Measurements from ENCODE around the gene C19orf38. TPM values are rescaled to one million over a fixed set of nuclear protein-coding genes. Genes with fewer than 3 reads are reported as not detected.

C19orf38 gene
- total RNA-seq, 1 donor from 2014 or later: 0.33 TPM

- Histone ChIP-seq H3K27me3 (ENCODE audit: control insufficient read depth, insufficient read depth, low read length) (no peaks in the 10 kb centered on the region), H3K4me3 (ENCODE audit: low read depth, low read length) (no peak overlapping the region), H3K36me3 (ENCODE audit: control insufficient read depth, insufficient read depth, low read length) (no peaks in the 10 kb centered on the region)
- TF ChIP-seq, protein P1, sequence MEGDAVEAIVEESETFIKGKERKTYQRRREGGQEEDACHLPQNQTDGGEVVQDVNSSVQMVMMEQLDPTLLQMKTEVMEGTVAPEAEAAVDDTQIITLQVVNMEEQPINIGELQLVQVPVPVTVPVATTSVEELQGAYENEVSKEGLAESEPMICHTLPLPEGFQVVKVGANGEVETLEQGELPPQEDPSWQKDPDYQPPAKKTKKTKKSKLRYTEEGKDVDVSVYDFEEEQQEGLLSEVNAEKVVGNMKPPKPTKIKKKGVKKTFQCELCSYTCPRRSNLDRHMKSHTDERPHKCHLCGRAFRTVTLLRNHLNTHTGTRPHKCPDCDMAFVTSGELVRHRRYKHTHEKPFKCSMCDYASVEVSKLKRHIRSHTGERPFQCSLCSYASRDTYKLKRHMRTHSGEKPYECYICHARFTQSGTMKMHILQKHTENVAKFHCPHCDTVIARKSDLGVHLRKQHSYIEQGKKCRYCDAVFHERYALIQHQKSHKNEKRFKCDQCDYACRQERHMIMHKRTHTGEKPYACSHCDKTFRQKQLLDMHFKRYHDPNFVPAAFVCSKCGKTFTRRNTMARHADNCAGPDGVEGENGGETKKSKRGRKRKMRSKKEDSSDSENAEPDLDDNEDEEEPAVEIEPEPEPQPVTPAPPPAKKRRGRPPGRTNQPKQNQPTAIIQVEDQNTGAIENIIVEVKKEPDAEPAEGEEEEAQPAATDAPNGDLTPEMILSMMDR (IDR thresholded peaks at IDR 0.05; ENCODE audit: insufficient read depth, low read length, poor library complexity, severe bottlenecking): peak; percentile 47
- DNase-seq (ENCODE audit: low read depth): no peak
Measured at GRCh38 chr19:10861103-10861651, 13.0 kb downstream of the C19orf38 start.

DNA sequence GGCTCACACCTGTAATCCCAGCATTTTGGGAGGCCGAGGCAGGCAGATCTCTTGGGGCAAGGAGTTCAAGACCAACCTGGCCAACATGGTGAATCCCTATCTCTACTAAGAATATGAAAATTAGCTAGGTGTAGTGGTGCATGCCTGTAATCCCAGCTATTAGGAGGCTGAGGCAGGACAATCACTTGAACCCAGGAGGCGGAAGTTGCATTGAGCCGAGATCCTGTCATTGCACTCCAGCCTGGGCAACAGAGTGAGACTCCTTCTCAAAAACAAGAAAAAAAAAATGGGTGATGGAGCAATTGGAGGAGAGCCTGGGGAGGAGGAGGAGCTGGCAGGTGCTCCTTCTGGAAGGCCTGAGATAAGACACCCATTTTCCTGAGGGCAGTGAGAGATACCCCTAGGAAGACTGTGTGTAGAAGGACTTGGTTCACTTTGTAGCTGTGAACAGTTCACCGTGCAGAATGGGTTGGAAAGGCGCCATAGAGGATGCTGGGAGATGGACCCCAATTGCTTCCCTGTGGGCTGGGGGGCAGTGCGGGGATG, 14.4 kb downstream of the C19orf38 start:
- Histone ChIP-seq H3K27me3 (ENCODE audit: control insufficient read depth, insufficient read depth, low read length) (no peaks in the 10 kb centered on the region), H3K4me3 (ENCODE audit: low read depth, low read length) (no peak overlapping the region), H3K36me3 (ENCODE audit: control insufficient read depth, insufficient read depth, low read length) (no peaks in the 10 kb centered on the region)
- TF ChIP-seq, protein P1 (IDR thresholded peaks at IDR 0.05; ENCODE audit: insufficient read depth, low read length, poor library complexity, severe bottlenecking): no peak
- DNase-seq (ENCODE audit: low read depth): no peak

DNA sequence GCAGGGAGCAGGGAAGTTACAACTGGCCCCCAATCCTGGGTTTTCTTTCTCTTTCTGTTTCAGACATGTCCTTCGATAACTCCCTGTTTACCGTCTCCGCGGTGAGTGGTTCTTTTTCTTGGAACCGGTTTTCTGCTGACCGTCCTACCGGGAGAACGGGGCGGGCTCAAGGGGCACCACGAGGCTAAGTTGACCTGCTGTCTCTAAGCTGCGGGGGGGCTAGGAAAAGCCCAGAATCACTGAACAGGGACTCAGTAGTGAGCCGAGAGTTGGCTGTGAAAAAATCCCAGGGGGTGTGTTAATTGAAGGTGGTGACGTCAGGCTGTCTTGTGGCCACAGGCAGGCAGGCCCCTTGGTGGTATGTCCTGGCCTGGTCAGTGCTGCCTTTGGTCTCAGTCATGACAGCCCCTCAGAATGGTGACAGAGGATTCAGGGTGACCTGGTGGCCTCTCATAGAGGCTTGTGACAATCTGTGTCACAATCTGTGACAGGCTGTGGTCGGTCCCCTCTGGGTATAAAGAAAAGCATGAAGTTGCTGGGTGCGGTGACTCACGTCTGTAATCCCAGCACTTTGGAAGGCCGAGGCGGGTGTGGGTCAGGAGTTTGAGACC, 15.0 kb downstream of the C19orf38 start:
- Histone ChIP-seq H3K27me3 (ENCODE audit: control insufficient read depth, insufficient read depth, low read length) (no peaks in the 10 kb centered on the region), H3K4me3 (ENCODE audit: low read depth, low read length) (no peak overlapping the region), H3K36me3 (ENCODE audit: control insufficient read depth, insufficient read depth, low read length) (no peaks in the 10 kb centered on the region)
- DNase-seq (ENCODE audit: low read depth): peak; percentile 38
- TF ChIP-seq, protein P1 (IDR thresholded peaks at IDR 0.05; ENCODE audit: insufficient read depth, low read length, poor library complexity, severe bottlenecking): no peak

DNA sequence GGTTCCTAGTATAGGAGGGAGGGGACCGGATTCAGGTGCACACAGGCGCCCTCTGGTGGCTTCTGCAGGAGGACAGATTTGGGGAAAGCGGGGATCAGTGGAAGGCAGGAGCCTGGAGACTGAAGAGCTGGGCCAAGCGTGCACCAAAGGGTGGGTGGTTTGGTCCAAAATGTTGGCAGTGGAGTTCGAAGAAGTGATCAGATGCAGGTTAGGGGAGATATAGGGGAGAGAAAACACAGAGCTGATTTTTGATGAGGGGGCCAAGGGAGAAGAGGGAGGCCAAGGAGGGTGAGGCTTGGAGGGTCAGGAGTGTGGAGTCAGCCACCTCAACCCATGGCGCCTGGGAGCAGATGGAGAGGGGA, 16.3 kb downstream of the C19orf38 start:
- Histone ChIP-seq H3K27me3 (ENCODE audit: control insufficient read depth, insufficient read depth, low read length) (no peaks in the 10 kb centered on the region), H3K4me3 (ENCODE audit: low read depth, low read length) (no peak overlapping the region), H3K36me3 (ENCODE audit: control insufficient read depth, insufficient read depth, low read length) (no peaks in the 10 kb centered on the region)
- DNase-seq (ENCODE audit: low read depth): no peak
- TF ChIP-seq, protein P1 (IDR thresholded peaks at IDR 0.05; ENCODE audit: insufficient read depth, low read length, poor library complexity, severe bottlenecking): peak; percentile 97

DNA sequence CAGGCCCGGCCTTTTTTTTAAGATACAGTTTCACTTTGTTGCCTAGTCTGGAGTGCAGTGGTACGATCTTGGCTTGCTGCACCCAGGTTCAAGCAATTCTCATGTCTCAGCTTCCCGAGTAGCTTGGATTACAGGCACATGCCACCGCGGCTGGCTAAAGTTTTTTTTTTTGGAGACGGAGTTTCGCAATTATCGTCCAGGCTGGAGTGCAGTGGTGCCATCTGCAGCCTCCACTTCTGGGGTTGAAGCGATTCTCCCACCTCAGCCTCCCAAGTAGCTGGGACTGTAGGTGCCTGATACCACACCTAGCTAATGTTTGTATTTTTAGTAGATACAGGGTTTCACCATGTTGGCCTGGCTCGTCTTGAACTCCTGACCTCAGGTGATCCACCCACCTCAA, 18.3 kb downstream of the C19orf38 start:
- TF ChIP-seq, protein P1 (IDR thresholded peaks at IDR 0.05; ENCODE audit: insufficient read depth, low read length, poor library complexity, severe bottlenecking): no peak
- no peaks in the 10 kb centered on the region for H3K36me3 ChIP-seq (ENCODE audit: control insufficient read depth, insufficient read depth, low read length)
- H3K4me3 ChIP-seq (ENCODE audit: low read depth, low read length): no peak overlapping the region
- no peaks in the 10 kb centered on the region for H3K27me3 ChIP-seq (ENCODE audit: control insufficient read depth, insufficient read depth, low read length)
- DNase-seq (ENCODE audit: low read depth): no peak
